SK-N-SH (cell line): ENCODE results near the gene RAPGEFL1.

Source experiments
- CHD2 ChIP-seq: fragments of 150-350 bp; IDR thresholded peaks from 2 replicates; pipeline ENCODE4 v1.6.1; 2018; ENCODE audit warnings: low read length; ENCODE audit not compliant: partially characterized antibody
- CTCF ChIP-seq: fragments of 200-600 bp; sonication (generic); IDR thresholded peaks from 2 replicates; pipeline ENCODE4 v1.6.1; 2017; ENCODE audit warnings: antibody characterized with exemption, mild to moderate bottlenecking, moderate library complexity
- ELF1 ChIP-seq: IDR thresholded peaks from 2 replicates; pipeline ENCODE4 v1.4.0; 2012
- EP300 ChIP-seq, 2 experiments: IDR thresholded peaks; 2 replicates each; pipeline versions ENCODE4 v1.4.0 to v1.6.1; 2012; ENCODE audit warnings: borderline replicate concordance in 1 of 2, low read depth in 1 of 2, low read length in 1 of 2
- GABPA ChIP-seq: IDR thresholded peaks from 2 replicates; pipeline ENCODE4 v1.4.0; 2012; ENCODE audit warnings: low read depth, mild to moderate bottlenecking
- MXI1 ChIP-seq: IDR thresholded peaks from 2 replicates; pipeline ENCODE4 v1.6.1; 2012; ENCODE audit warnings: mild to moderate bottlenecking, low read depth, low read length, improper control_type of control experiment
- PBX3 ChIP-seq: IDR thresholded peaks from 2 replicates; pipeline ENCODE4; 2012
- RAD21 ChIP-seq: IDR thresholded peaks from 2 replicates; pipeline ENCODE4 v1.6.1; 2012; ENCODE audit warnings: mild to moderate bottlenecking, low read length
- RCOR1 ChIP-seq: fragments of 150-350 bp; IDR thresholded peaks from 2 replicates; pipeline ENCODE4 v1.6.1; 2017; ENCODE audit warnings: antibody characterized with exemption, low read length
- REST ChIP-seq: IDR thresholded peaks from 2 replicates; pipeline ENCODE4 v1.6.1; 2012; ENCODE audit warnings: mild to moderate bottlenecking, low read depth, low read length, moderate library complexity
- TAF1 ChIP-seq: IDR thresholded peaks from 2 replicates; pipeline ENCODE4 v1.6.1; 2012; ENCODE audit warnings: low read depth, mild to moderate bottlenecking, low read length, moderate library complexity, borderline replicate concordance
- YY1 ChIP-seq: IDR thresholded peaks from 2 replicates; pipeline ENCODE4 v1.4.0; 2012; ENCODE audit warnings: low read depth, mild to moderate bottlenecking
- ZBTB33 ChIP-seq: IDR thresholded peaks from 2 replicates; pipeline ENCODE4 v1.4.0; 2012; ENCODE audit warnings: low read depth, borderline replicate concordance

- no peak for TF ChIP-seq CHD2
- TF ChIP-seq RAD21: no peak
- no peak for TF ChIP-seq GABPA
- TF ChIP-seq EP300 (IDR thresholded peaks at IDR 0.05; ENCODE audit: borderline replicate concordance in 1 of 2, low read depth in 1 of 2, low read length in 1 of 2): no peak
- no peak for TF ChIP-seq TAF1
- TF ChIP-seq CTCF: no peak
- TF ChIP-seq ZBTB33: no peak
- TF ChIP-seq RCOR1: no peak
- no peak for TF ChIP-seq PBX3
- no peak for TF ChIP-seq MXI1
- TF ChIP-seq REST: no peak
- TF ChIP-seq YY1: no peak
- TF ChIP-seq ELF1: no peak
These were observed 538 bp upstream of the RAPGEFL1 start for GRCh38 chr17:40176754-40177110.
